ENCODE data around the gene UCHL5.

GRCh38 chr1:192967211-192967877 is 91.8 kb downstream of the UCHL5 start:
- no peak for TF ChIP-seq CTCF (conservative IDR thresholded peaks at IDR 0.05; ENCODE audit: low read length)
- TF ChIP-seq EZH2phosphoT487 (IDR thresholded peaks at IDR 0.05; ENCODE audit: borderline replicate concordance, low read depth, low read length): no peak
